HCT116 (cell line): ENCODE results near the gene ACP2. TPM values are rescaled to one million over a fixed set of nuclear protein-coding genes. Genes with fewer than 3 reads are reported as not detected.

ENCODE experiments used
- ATAC-seq: fragments of 200-7000 bp; cut with Tn5 transposase; 2 replicates; pipeline ENCODE4 v1.9.1; 2020; ENCODE audit warnings: mild to moderate bottlenecking, moderate library complexity
- BruUV-seq: library from RNA; stranded (reverse); fragments of 400-500 nt; replicated peaks from 2 replicates; lab custom pipeline; 2021; lab: Mats Ljungman, UMichigan
- CTCF ChIA-PET: fragments of 300-600 bp; sonication (Branson Sonifier 250); formaldehyde crosslinking; loops from one replicate; lab custom pipeline; 2021; ENCODE audit warnings: antibody characterized with exemption; lab: Charles Lee
- POLR2A ChIA-PET: fragments of 300-600, 350-600 bp; sonication (Branson Sonifier 250); formaldehyde crosslinking; loops from one replicate; lab custom pipeline; 2021; ENCODE audit warnings: antibody characterized with exemption; lab: Charles Lee
- RAD21 ChIA-PET, 2 experiments: fragments of 300-600 bp; sonication (Branson Sonifier 250); formaldehyde crosslinking; loops; one replicate each; lab custom pipeline; 2023; ENCODE audit warnings: low total read pairs in 2 of 2; ENCODE audit not compliant: uncharacterized antibody in 2 of 2, unreplicated experiment in 2 of 2, low non-redundant PET in 1 of 2; lab: Charles Lee
- DNase-seq: peaks from one replicate; pipeline ENCODE4 v3.0.0-alpha.2; 2010; ENCODE audit warnings: low read depth, low spot score
- H2AFZ ChIP-seq: fragments of 200-600 bp; shearing (Covaris generic), sonication (generic); 2 replicates; pipeline ENCODE4 v1.6.1; 2017; ENCODE audit warnings: low read depth, mixed run types, mixed read lengths, antibody characterized with exemption, low read length; ENCODE audit not compliant: poor library complexity, severe bottlenecking
- H3K27ac ChIP-seq: 2 replicates; pipeline ENCODE4 v1.5.1; 2012; ENCODE audit warnings: low read depth, low read length
- H3K27me3 ChIP-seq: fragments of 200-600 bp; sonication (generic); 2 replicates; pipeline ENCODE4 v1.6.1; 2016; ENCODE audit warnings: mixed run types, low read length, mixed read lengths; ENCODE audit not compliant: insufficient read depth
- H3K36me3 ChIP-seq, 2 experiments: fragments of 200-500 bp in 1 of 2; fragments of 200-600 bp in 1 of 2; sonication (Bioruptor generic) in 1 of 2; sonication (generic) in 1 of 2; 2 replicates each; pipeline versions ENCODE4 v1.5.1 to v1.6.1; 2014 to 2016; ENCODE audit warnings: low read length in 2 of 2, inconsistent platforms in 1 of 2, mixed read lengths in 1 of 2, mixed run types in 1 of 2; ENCODE audit not compliant: insufficient read depth in 2 of 2, control insufficient read depth in 1 of 2
- H3K4me1 ChIP-seq, 2 experiments: fragments of 200-600 bp in 1 of 2; sonication (generic) in 1 of 2; 2 replicates each; pipeline versions ENCODE4 v1.5.1 to v1.6.1; 2012 to 2017; ENCODE audit warnings: low read length in 2 of 2, inconsistent platforms in 1 of 2, mild to moderate bottlenecking in 1 of 2, mixed read lengths in 1 of 2, mixed run types in 1 of 2, moderate library complexity in 1 of 2; ENCODE audit not compliant: insufficient read depth in 2 of 2, control insufficient read depth in 1 of 2
- H3K4me2 ChIP-seq: fragments of 200-600 bp; sonication (generic); 2 replicates; pipeline ENCODE4 v1.6.1; 2017; ENCODE audit warnings: mixed run types, low read length, mixed read lengths
- H3K4me3 ChIP-seq, 2 experiments: fragments of 200-600 bp in 1 of 2; sonication (generic) in 1 of 2; replicated peaks in 1 of 2; 2 replicates each; pipeline ENCODE4 v1.5.1; 2011 to 2016; ENCODE audit warnings: low read length in 2 of 2, control low read depth in 1 of 2, low read depth in 1 of 2, mild to moderate bottlenecking in 1 of 2, mixed read lengths in 1 of 2, mixed run types in 1 of 2
- H3K79me2 ChIP-seq: fragments of 200-600 bp; sonication (generic); 2 replicates; pipeline ENCODE4 v1.6.1; 2017; ENCODE audit warnings: mild to moderate bottlenecking, mixed run types, low read length, moderate library complexity, mixed read lengths; ENCODE audit not compliant: insufficient read depth
- H3K9ac ChIP-seq: fragments of 200-600 bp; sonication (generic); 2 replicates; pipeline ENCODE4 v1.6.1; 2016; ENCODE audit warnings: low read length, mixed read lengths
- H3K9me2 ChIP-seq: fragments of 200-600 bp; sonication (generic), shearing (Covaris generic); 2 replicates; pipeline ENCODE4 v1.6.1; 2017; ENCODE audit warnings: mixed run types, mild to moderate bottlenecking, moderate library complexity; ENCODE audit not compliant: insufficient read depth
- H3K9me3 ChIP-seq, 2 experiments: fragments of 200-500 bp in 1 of 2; fragments of 200-600 bp in 1 of 2; sonication (Bioruptor generic) in 1 of 2; sonication (generic) in 1 of 2; 2 replicates each; pipeline ENCODE4 v1.6.1; 2014 to 2017; ENCODE audit warnings: low read length in 2 of 2, mixed read lengths in 2 of 2, inconsistent platforms in 1 of 2, low read depth in 1 of 2, mild to moderate bottlenecking in 1 of 2, mixed run types in 1 of 2, moderate library complexity in 1 of 2; ENCODE audit not compliant: control insufficient read depth in 1 of 2, insufficient read depth in 1 of 2
- H4K20me1 ChIP-seq: fragments of 200-600 bp; sonication (generic), shearing (Covaris generic); 2 replicates; pipeline ENCODE4 v1.6.1; 2017; ENCODE audit warnings: mixed run types, mild to moderate bottlenecking, moderate library complexity; ENCODE audit not compliant: insufficient read depth
- CBX3 ChIP-seq: IDR thresholded peaks from 2 replicates; pipeline ENCODE4 v1.6.1; 2012; ENCODE audit warnings: low read depth
- ELF1 ChIP-seq: IDR thresholded peaks from 2 replicates; pipeline ENCODE4 v1.6.1; 2012; ENCODE audit warnings: low read depth, borderline replicate concordance
- EZH2phosphoT487 ChIP-seq: fragments of 200-600 bp; IDR thresholded peaks from 2 replicates; pipeline ENCODE4 v1.6.1; 2018; ENCODE audit warnings: antibody characterized with exemption, borderline replicate concordance
- POLR2A ChIP-seq: IDR thresholded peaks from 2 replicates; pipeline ENCODE4 v1.7.0; 2011; ENCODE audit warnings: borderline replicate concordance; ENCODE audit not compliant: insufficient read depth, insufficient read length; ENCODE audit errors: extremely low read depth
- POLR2AphosphoS5 ChIP-seq: IDR thresholded peaks from 2 replicates; pipeline ENCODE4 v1.6.1; 2011; ENCODE audit warnings: mild to moderate bottlenecking, low read depth, low read length, moderate library complexity
- RAD21 ChIP-seq: IDR thresholded peaks from 2 replicates; pipeline ENCODE4 v1.6.1; 2012; ENCODE audit warnings: low read depth, mild to moderate bottlenecking
- SIN3A ChIP-seq: IDR thresholded peaks from 2 replicates; pipeline ENCODE4 v1.6.1; 2012; ENCODE audit warnings: low read depth
- SP1 ChIP-seq: IDR thresholded peaks from 2 replicates; pipeline ENCODE4 v1.6.1; 2012; ENCODE audit warnings: low read depth
- SRF ChIP-seq: IDR thresholded peaks from 2 replicates; pipeline ENCODE4 v1.6.1; 2012; ENCODE audit warnings: low read depth
- TCF7L2 ChIP-seq: IDR thresholded peaks from 2 replicates; pipeline ENCODE4 v1.7.0; 2011; ENCODE audit warnings: borderline replicate concordance, inconsistent platforms; ENCODE audit not compliant: insufficient read depth, insufficient read length; ENCODE audit errors: extremely low read depth
- YY1 ChIP-seq: IDR thresholded peaks from 2 replicates; pipeline ENCODE4 v1.6.1; 2011; ENCODE audit warnings: low read length, low read depth, moderate library complexity, mild to moderate bottlenecking; ENCODE audit not compliant: insufficient replicate concordance; ENCODE audit errors: extremely low read depth
- intact Hi-C: fragments of 100-400 bp; cut with micrococcal nuclease; formaldehyde crosslinking; loops from 2 replicates; pipeline ENCODE4 v1.10.0; 2022
- total RNA-seq: library from RNA; stranded (reverse); gene quantifications from one replicate; pipeline ENCODE4 v1.2.1, GENCODE V29; 2021; ENCODE audit not compliant: unreplicated experiment
- TF ChIP-seq, protein P1 (sequence below), 3 experiments: fragments of 200-600 bp in 1 of 3; sonication (generic) in 1 of 3; IDR thresholded peaks in 2 of 3; conservative IDR thresholded peaks in 1 of 3; 2 replicates each; pipeline ENCODE4 v1.5.1; 2012 to 2017; ENCODE audit warnings: low read depth in 2 of 3, low read length in 2 of 3, antibody characterized with exemption in 1 of 3, borderline replicate concordance in 1 of 3, control low read depth in 1 of 3, mild to moderate bottlenecking in 1 of 3, mixed read lengths in 1 of 3, mixed run types in 1 of 3, moderate library complexity in 1 of 3; ENCODE audit not compliant: insufficient read depth in 1 of 3
- TF ChIP-seq, protein P2 (sequence below): IDR thresholded peaks from 2 replicates; pipeline ENCODE4 v1.6.1; 2012; ENCODE audit warnings: low read depth

Gene ACP2
- total RNA-seq, 1 experiment from 2014 or later, result 21.5 TPM

DNA sequence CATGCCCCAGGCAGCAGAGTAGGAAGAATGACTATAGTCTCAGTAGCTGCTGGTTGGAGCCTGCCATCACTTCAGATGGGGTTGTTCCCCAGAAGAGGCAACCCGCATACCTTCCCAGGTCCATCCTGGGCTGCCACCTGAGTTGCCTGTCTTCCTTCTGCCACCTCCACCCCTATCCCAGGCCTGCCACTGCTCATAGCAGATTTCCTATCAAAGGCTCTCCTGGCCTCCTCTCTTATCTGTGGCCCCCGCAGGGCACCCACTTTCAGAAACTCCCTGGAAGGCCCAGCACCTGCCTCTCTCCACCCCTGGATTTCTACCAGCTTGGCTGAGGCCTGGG lies 8.5 kb upstream of the ACP2 start:
- no TSS peak for BruUV-seq
- ATAC-seq, result no peak
- no peaks in the 10 kb centered on the region for H3K79me2 ChIP-seq
- peaks cover 7 to 10% of the 10 kb centered on the region in 2 experiments for H3K4me1 ChIP-seq
- ChIA-PET POLR2A (no interaction called here), CTCF (interaction anchor here (0.6 kb wide), 1 partner anchor 9 kb away, joined by 3 read pairs; no protein-coding TSS in a partner anchor), RAD21 (no interaction called here)
- H3K9me3 ChIP-seq, result no peaks in the 10 kb centered on the region
- H3K4me3 ChIP-seq, result no peak overlapping the region
- no peak for DNase-seq
- intact Hi-C loops, result loop anchor here (10.0 kb wide), 1 partner anchor 98 kb away; the partner anchor contains the start of gene MYBPC3
- H3K36me3 ChIP-seq, result no peaks in the 10 kb centered on the region
- TF ChIP-seq SRF (no peak), ELF1 (no peak), SIN3A (no peak), CBX3 (no peak), TCF7L2 (no peak)
- no peak overlapping the region for H2AFZ ChIP-seq
- no peaks in the 10 kb centered on the region for H4K20me1 ChIP-seq
- no peaks in the 10 kb centered on the region for H3K9me2 ChIP-seq
- no peak overlapping the region for H3K9ac ChIP-seq
- peak overlapping the region; percentile 20; the same call in 1 of the 2 replicates for H3K27ac ChIP-seq
- H3K27me3 ChIP-seq, result no peaks in the 10 kb centered on the region
- no peak overlapping the region for H3K4me2 ChIP-seq

DNA sequence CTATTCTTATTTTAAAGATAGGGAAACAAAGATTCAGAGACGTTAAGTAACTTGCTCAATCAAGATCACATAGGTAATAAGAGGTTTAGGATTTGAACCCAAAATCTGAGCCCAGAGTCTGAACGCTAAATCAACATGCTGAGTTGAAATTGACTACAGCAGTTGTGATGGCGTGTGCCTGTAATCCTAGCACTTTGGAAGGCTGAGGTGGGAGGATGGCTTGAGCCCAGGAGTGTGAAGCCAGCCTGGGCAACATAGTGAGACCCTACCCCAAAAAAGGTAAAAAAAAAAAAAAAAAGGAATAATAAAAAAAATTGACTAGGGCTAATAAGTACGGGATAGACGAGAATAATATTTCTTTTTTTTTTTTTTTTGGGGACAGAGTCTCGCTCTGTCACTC lies 7.8 kb upstream of the ACP2 start:
- Histone ChIP-seq H3K4me2 (no peak overlapping the region), H3K9me2 (no peaks in the 10 kb centered on the region), H3K79me2 (no peaks in the 10 kb centered on the region), H3K36me3 (no peaks in the 10 kb centered on the region), H4K20me1 (no peaks in the 10 kb centered on the region), H3K9me3 (no peaks in the 10 kb centered on the region), H3K9ac (no peak overlapping the region), H3K27me3 (no peaks in the 10 kb centered on the region), H3K4me3 (no peak overlapping the region), H3K27ac (no peak overlapping the region), H2AFZ (no peak overlapping the region), H3K4me1 (peaks cover 7 to 10% of the 10 kb centered on the region in 2 experiments)
- intact Hi-C loops, result loop anchor here (10.0 kb wide), 1 partner anchor 98 kb away; the partner anchor contains the start of gene MYBPC3
- ChIA-PET POLR2A (no interaction called here), RAD21 (no interaction called here), CTCF (no interaction called here)
- DNase-seq, result no peak
- no peak for ATAC-seq
- BruUV-seq, result no TSS peak
- no peak for TF ChIP-seq EZH2phosphoT487
- TF ChIP-seq POLR2A, result no peak
- TF ChIP-seq, protein P1, sequence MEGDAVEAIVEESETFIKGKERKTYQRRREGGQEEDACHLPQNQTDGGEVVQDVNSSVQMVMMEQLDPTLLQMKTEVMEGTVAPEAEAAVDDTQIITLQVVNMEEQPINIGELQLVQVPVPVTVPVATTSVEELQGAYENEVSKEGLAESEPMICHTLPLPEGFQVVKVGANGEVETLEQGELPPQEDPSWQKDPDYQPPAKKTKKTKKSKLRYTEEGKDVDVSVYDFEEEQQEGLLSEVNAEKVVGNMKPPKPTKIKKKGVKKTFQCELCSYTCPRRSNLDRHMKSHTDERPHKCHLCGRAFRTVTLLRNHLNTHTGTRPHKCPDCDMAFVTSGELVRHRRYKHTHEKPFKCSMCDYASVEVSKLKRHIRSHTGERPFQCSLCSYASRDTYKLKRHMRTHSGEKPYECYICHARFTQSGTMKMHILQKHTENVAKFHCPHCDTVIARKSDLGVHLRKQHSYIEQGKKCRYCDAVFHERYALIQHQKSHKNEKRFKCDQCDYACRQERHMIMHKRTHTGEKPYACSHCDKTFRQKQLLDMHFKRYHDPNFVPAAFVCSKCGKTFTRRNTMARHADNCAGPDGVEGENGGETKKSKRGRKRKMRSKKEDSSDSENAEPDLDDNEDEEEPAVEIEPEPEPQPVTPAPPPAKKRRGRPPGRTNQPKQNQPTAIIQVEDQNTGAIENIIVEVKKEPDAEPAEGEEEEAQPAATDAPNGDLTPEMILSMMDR (IDR thresholded peaks at IDR 0.05 in 2 of 3, conservative IDR thresholded peaks at IDR 0.05 in 1 of 3; ENCODE audit: borderline replicate concordance in 1 of 3, insufficient read depth in 1 of 3, low read depth in 2 of 3, low read length in 2 of 3), result no peak
- TF ChIP-seq, protein P2, sequence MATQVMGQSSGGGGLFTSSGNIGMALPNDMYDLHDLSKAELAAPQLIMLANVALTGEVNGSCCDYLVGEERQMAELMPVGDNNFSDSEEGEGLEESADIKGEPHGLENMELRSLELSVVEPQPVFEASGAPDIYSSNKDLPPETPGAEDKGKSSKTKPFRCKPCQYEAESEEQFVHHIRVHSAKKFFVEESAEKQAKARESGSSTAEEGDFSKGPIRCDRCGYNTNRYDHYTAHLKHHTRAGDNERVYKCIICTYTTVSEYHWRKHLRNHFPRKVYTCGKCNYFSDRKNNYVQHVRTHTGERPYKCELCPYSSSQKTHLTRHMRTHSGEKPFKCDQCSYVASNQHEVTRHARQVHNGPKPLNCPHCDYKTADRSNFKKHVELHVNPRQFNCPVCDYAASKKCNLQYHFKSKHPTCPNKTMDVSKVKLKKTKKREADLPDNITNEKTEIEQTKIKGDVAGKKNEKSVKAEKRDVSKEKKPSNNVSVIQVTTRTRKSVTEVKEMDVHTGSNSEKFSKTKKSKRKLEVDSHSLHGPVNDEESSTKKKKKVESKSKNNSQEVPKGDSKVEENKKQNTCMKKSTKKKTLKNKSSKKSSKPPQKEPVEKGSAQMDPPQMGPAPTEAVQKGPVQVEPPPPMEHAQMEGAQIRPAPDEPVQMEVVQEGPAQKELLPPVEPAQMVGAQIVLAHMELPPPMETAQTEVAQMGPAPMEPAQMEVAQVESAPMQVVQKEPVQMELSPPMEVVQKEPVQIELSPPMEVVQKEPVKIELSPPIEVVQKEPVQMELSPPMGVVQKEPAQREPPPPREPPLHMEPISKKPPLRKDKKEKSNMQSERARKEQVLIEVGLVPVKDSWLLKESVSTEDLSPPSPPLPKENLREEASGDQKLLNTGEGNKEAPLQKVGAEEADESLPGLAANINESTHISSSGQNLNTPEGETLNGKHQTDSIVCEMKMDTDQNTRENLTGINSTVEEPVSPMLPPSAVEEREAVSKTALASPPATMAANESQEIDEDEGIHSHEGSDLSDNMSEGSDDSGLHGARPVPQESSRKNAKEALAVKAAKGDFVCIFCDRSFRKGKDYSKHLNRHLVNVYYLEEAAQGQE, result no peak
- TF ChIP-seq RAD21, result no peak
- TF ChIP-seq SP1, result no peak
- no peak for TF ChIP-seq POLR2AphosphoS5
- TF ChIP-seq CBX3, result no peak
- no peak for TF ChIP-seq YY1
- no peak for TF ChIP-seq SIN3A
